Kidney (tissue), 14 donors: ENCODE measurements around the gene GADD45A. TPM values are rescaled to one million over a fixed set of nuclear protein-coding genes. Genes with fewer than 3 reads are reported as not detected.

Experiments
- DNase-seq, 5 donors: peaks; one replicate each; pipeline ENCODE4 v3.0.0-alpha.2; 2013 to 2020
- FAIRE-seq: peaks from 2 replicates; lab custom pipeline; 2012; peaks lifted over from hg19 to GRCh38; lab: Jason Lieb, UNC
- H3K27ac ChIP-seq, 2 donors: one replicate each; pipeline ENCODE4 v1.7.0; 2013; ENCODE audit warnings: low read depth in 2 of 2, low read length in 2 of 2, inconsistent platforms in 1 of 2
- H3K27me3 ChIP-seq: one replicate; pipeline ENCODE4 v1.7.1; 2013; ENCODE audit warnings: low read length, inconsistent platforms; ENCODE audit not compliant: control insufficient read depth, insufficient read depth
- H3K36me3 ChIP-seq, 3 donors: one replicate each; pipeline versions ENCODE4 v1.7.0 to v1.7.1; 2013; ENCODE audit warnings: low read length in 3 of 3, control low read depth in 1 of 3, inconsistent platforms in 1 of 3; ENCODE audit not compliant: insufficient read depth in 3 of 3, control insufficient read depth in 2 of 3
- H3K4me1 ChIP-seq, 3 donors: one replicate each; pipeline versions ENCODE4 v1.7.0 to v1.7.1; 2013; ENCODE audit warnings: low read length in 3 of 3, inconsistent platforms in 1 of 3, low read depth in 1 of 3; ENCODE audit not compliant: control insufficient read depth in 2 of 3, insufficient read depth in 2 of 3
- H3K4me3 ChIP-seq, 3 donors: one replicate each; pipeline versions ENCODE4 v1.7.0 to v1.8.1; 2013; ENCODE audit warnings: low read length in 3 of 3, control low read depth in 1 of 3, inconsistent platforms in 1 of 3
- H3K9ac ChIP-seq, 3 donors: one replicate each; pipeline versions ENCODE4 v1.7.0 to v1.7.1; 2013; ENCODE audit warnings: low read length in 3 of 3, control low read depth in 1 of 3, inconsistent platforms in 1 of 3
- H3K9me3 ChIP-seq, 3 donors: one replicate each; pipeline versions ENCODE4 v1.7.0 to v1.7.1; 2013; ENCODE audit warnings: low read length in 3 of 3, control low read depth in 1 of 3, inconsistent platforms in 1 of 3; ENCODE audit not compliant: control insufficient read depth in 2 of 3, insufficient read depth in 1 of 3
- CTCF ChIP-seq: IDR thresholded peaks from 3 replicates; pipeline ENCODE4 v1.5.1; 2012; ENCODE audit warnings: mild to moderate bottlenecking, moderate library complexity, borderline replicate concordance; ENCODE audit not compliant: insufficient read depth; ENCODE audit errors: extremely low read depth
- intact Hi-C: fragments of 100-400 bp; cut with DNase I; formaldehyde crosslinking; loops from one replicate; pipeline ENCODE4 v1.11.1; 2022
- polyA plus RNA-seq: library from polyadenylated mRNA; stranded (reverse); fragments of 350-450 nt; fragmentation: Illumina TruSeq; extraction: RNeasy Lipid Tissue Mini Kit (QIAGEN cat#74804); gene quantifications from one replicate; pipeline ENCODE4 v1.2.3, GENCODE V29; 2014; ENCODE audit warnings: low read depth, low replicate concordance; ENCODE audit not compliant: insufficient read depth
- total RNA-seq: library from RNA; stranded (reverse); fragmentation: NEBNext Ultra II Directional; extraction: Animal tissue kit (Norgen Biotek cat#: 25700); gene quantifications from one replicate; pipeline ENCODE4 v1.2.1, GENCODE V29; 2021
- donor health status: control.
- donor health status: control.
- donor health status: control.
- donor health status: control.
- donor health status: control.
- donor health status: DM: yes; HTN: yes; CAD: no.
- donor health status: Normal renal cell carcinoma (clear cell type).

GADD45A gene
- total and polyA plus RNA-seq, 2 donors from 2014 or later, result 85.6 to 218 TPM

DNA sequence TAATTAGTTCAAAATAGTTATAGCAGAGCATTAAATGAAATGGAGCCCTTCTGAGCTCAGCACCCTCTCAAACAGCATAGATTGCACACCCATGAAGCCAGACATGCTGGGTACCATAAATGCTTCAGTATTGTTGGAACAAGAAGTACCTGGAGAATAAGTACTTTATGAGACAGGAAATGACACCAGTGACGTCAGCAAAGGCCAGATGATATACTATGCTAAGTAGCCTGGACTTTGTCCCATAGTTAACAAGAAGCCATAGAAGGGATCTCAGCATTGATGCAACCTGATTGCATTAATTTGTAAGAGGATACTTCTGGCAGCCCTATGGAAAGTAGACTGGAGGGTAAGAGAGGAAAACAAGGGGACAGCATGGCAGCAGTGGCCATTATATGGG is 16.3 kb upstream of the GADD45A start:
- Histone ChIP-seq H3K4me3 (no peak overlapping the region), H3K36me3 (no peaks in the 10 kb centered on the region), H3K27me3 (no peaks in the 10 kb centered on the region), H3K4me1 (no peaks in the 10 kb centered on the region), H3K27ac (no peak overlapping the region), H3K9ac (no peak overlapping the region), H3K9me3 (no peaks in the 10 kb centered on the region)
- FAIRE-seq (no peak), DNase-seq (no peak)
- no peak for TF ChIP-seq CTCF
- intact Hi-C loops, result no loop called here

GRCh38 chr1:67672260-67672803 is 12.7 kb upstream of the GADD45A start:
- DNase-seq (no peak), FAIRE-seq (no peak)
- H3K9me3 ChIP-seq, result no peaks in the 10 kb centered on the region
- no peak overlapping the region for H3K9ac ChIP-seq
- intact Hi-C loops, result no loop called here
- H3K36me3 ChIP-seq, result no peaks in the 10 kb centered on the region
- H3K4me3 ChIP-seq, result no peak overlapping the region
- no peaks in the 10 kb centered on the region for H3K27me3 ChIP-seq
- peaks cover 0 to 2% (median 0%) of the 10 kb centered on the region in 3 donors for H3K4me1 ChIP-seq
- no peak for TF ChIP-seq CTCF
- no peak overlapping the region for H3K27ac ChIP-seq

GRCh38 chr1:67673468-67674201 is 11.4 kb upstream of the GADD45A start:
- no peak overlapping the region for H3K9ac ChIP-seq
- H3K27me3 ChIP-seq, result no peaks in the 10 kb centered on the region
- no peaks in the 10 kb centered on the region for H3K9me3 ChIP-seq
- TF ChIP-seq CTCF, result no peak
- no peaks in the 10 kb centered on the region for H3K36me3 ChIP-seq
- H3K4me1 ChIP-seq, result peaks cover 0 to 6% (median 2%) of the 10 kb centered on the region in 3 donors
- no peak overlapping the region for H3K27ac ChIP-seq
- no peak for FAIRE-seq
- intact Hi-C loops, result no loop called here
- no peak overlapping the region for H3K4me3 ChIP-seq
- no peak for DNase-seq
